Gastrocnemius medialis (tissue), 4 donors: ENCODE results near the gene PLGRKT.

Experiments used
- POLR2A ChIP-seq, 2 donors: fragments of 450-650 bp; IDR thresholded peaks; one replicate each; pipeline ENCODE4 v1.6.1; 2017; ENCODE audit warnings: antibody characterized with exemption in 2 of 2, mild to moderate bottlenecking in 2 of 2, moderate library complexity in 2 of 2
- TF ChIP-seq, protein P1 (sequence below), 5 experiments: fragments of 450-650 bp in 3 of 5; fragments of 200-600 bp in 2 of 5; sonication (generic) in 2 of 5; IDR thresholded peaks in 4 of 5; conservative IDR thresholded peaks in 1 of 5; 1 replicate in 4 of 5; 2 replicates in 1 of 5; pipeline ENCODE4 v1.5.1; 2016 to 2019; ENCODE audit warnings: antibody characterized with exemption in 5 of 5, mild to moderate bottlenecking in 3 of 5, moderate library complexity in 3 of 5

DNA sequence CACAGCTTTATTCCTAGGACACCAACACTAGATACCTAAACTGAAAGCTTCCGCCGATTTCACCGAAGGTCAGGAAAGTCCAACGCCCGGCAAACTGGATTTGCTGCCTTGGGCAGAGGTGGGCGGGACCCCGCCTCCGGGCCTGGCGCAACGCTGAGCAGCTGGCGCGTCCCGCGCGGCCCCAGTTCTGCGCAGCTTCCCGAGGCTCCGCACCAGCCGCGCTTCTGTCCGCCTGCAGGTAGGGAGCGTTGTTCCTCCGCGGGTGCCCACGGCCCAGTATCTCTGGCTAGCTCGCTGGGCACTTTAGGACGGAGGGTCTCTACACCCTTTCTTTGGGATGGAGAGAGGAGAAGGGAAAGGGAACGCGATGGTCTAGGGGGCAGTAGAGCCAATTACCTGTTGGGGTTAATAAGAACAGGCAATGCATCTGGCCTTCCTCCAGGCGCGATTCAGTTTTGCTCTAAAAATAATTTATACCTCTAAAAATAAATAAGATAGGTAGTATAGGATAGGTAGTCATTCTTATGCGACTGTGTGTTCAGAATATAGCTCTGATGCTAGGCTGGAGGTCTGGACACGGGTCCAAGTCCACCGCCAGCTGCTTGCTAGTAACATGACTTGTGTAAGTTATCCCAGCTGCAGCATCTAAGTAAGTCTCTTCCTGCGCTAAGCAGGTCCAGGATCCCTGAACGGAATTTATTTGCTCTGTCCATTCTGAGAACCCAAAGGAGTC lies 12.8 kb upstream of the PLGRKT start, which contains the start of gene CD274:
- TF ChIP-seq, protein P1, sequence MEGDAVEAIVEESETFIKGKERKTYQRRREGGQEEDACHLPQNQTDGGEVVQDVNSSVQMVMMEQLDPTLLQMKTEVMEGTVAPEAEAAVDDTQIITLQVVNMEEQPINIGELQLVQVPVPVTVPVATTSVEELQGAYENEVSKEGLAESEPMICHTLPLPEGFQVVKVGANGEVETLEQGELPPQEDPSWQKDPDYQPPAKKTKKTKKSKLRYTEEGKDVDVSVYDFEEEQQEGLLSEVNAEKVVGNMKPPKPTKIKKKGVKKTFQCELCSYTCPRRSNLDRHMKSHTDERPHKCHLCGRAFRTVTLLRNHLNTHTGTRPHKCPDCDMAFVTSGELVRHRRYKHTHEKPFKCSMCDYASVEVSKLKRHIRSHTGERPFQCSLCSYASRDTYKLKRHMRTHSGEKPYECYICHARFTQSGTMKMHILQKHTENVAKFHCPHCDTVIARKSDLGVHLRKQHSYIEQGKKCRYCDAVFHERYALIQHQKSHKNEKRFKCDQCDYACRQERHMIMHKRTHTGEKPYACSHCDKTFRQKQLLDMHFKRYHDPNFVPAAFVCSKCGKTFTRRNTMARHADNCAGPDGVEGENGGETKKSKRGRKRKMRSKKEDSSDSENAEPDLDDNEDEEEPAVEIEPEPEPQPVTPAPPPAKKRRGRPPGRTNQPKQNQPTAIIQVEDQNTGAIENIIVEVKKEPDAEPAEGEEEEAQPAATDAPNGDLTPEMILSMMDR (IDR thresholded peaks at IDR 0.05 in 4 of 5, conservative IDR thresholded peaks at IDR 0.05 in 1 of 5): peak; percentile 73 to 91 (median 88)
- peak; percentile 40 to 50 for TF ChIP-seq POLR2A (IDR thresholded peaks at IDR 0.05)
